RWPE1 (cell line): ENCODE measurements around the gene ANKRD13D.

ENCODE experiments used
- CTCF ChIA-PET: fragments of 350-600 bp; sonication (Branson Sonifier 250); formaldehyde crosslinking; extraction: SDS; loops from one replicate; lab custom pipeline; 2021; lab: Yijun Ruan, JAX
- POLR2A ChIA-PET: fragments of 400-600 bp; formaldehyde crosslinking; extraction: SDS; loops from one replicate; lab custom pipeline; 2020; ENCODE audit warnings: antibody characterized with exemption; ENCODE audit not compliant: low non-redundant PET; lab: Yijun Ruan, JAX
- DNase-seq: peaks from one replicate; pipeline ENCODE4 v3.0.0; 2012; ENCODE audit warnings: low spot score
- H3K27ac ChIP-seq: fragments of 450-650 bp; 2 replicates; pipeline ENCODE4 v1.5.1; 2017
- CTCF ChIP-seq: fragments of 450-650 bp; conservative IDR thresholded peaks from 2 replicates; pipeline ENCODE4 v1.5.1; 2017; ENCODE audit warnings: low read depth, mild to moderate bottlenecking

The ANKRD13D gene

GRCh38 chr11:67289226-67289650 lies at the start of gene ANKRD13D:
ANKRD13D (plus strand) TSS chr11:67289303; CDS start chr11:67289461, 158 bp downstream.
- peak; percentile 74 for DNase-seq
- TF ChIP-seq CTCF, result peak; percentile 15
- ChIA-PET POLR2A (interaction anchor here (0.6 to 1.4 kb wide), 2 partner anchors 14 to 50 kb away, joined by 3 to 5 read pairs; partner anchors contain the start of gene SSH3), CTCF (interaction anchor here (1.7 to 2.7 kb wide), 2 partner anchors 13 to 28 kb away, joined by 8 to 13 read pairs; partner anchors contain the start of gene SSH3)
- peak within 1 kb of the TSS; percentile 98 for H3K27ac ChIP-seq

- ChIA-PET POLR2A (interaction anchor here (0.5 to 1.2 kb wide), 7 partner anchors 8 to 377 kb away, joined by 3 to 6 read pairs (median 5); partner anchors contain the start of gene ANKRD13D), CTCF (interaction anchor here (0.6 to 1.3 kb wide), 3 partner anchors 14 to 78 kb away, joined by 3 to 8 read pairs (median 3); no protein-coding TSS in a partner anchor)
- TF ChIP-seq CTCF, result no peak
- DNase-seq, result peak; percentile 95
- H3K27ac ChIP-seq, result peak overlapping the region; percentile 90
Measured at GRCh38 chr11:67239783-67240575, 49.1 kb upstream of the ANKRD13D start.

- TF ChIP-seq CTCF, result no peak
- ChIA-PET CTCF (interaction anchor here (1.3 kb wide), 1 partner anchor 13 kb away, joined by 3 read pairs; no protein-coding TSS in a partner anchor), POLR2A (no interaction called here)
- peak; percentile 73 for DNase-seq
- H3K27ac ChIP-seq, result peak overlapping the region; percentile 90
Measured at GRCh38 chr11:67240576-67241389, 48.3 kb upstream of the ANKRD13D start.

GRCh38 chr11:67242548-67242947 lies 46.6 kb upstream of the ANKRD13D start:
- ChIA-PET CTCF (no interaction called here), POLR2A (no interaction called here)
- TF ChIP-seq CTCF, result no peak
- no peak for DNase-seq
- peak overlapping the region; percentile 36; the same call in 1 of the 2 replicates for H3K27ac ChIP-seq

GRCh38 chr11:67243051-67243450 lies 46.1 kb upstream of the ANKRD13D start:
- TF ChIP-seq CTCF, result no peak
- CTCF ChIA-PET, result no interaction called here
- no peak for DNase-seq
- H3K27ac ChIP-seq, result no peak overlapping the region
- POLR2A ChIA-PET, result no interaction called here

GRCh38 chr11:67245046-67245445 lies 44.1 kb upstream of the ANKRD13D start:
- TF ChIP-seq CTCF, result no peak
- DNase-seq, result no peak
- ChIA-PET POLR2A (no interaction called here), CTCF (no interaction called here)
- H3K27ac ChIP-seq, result no peak overlapping the region
